C1 segment of cervical spinal cord (tissue), 14 donors: Measurements from ENCODE around the gene CACNA1A.

Source experiments
- DNase-seq, 14 donors: peaks; one replicate each; lab custom pipeline; 2025; lab: John Stamatoyannopoulos, UW

Gene CACNA1A

DNA sequence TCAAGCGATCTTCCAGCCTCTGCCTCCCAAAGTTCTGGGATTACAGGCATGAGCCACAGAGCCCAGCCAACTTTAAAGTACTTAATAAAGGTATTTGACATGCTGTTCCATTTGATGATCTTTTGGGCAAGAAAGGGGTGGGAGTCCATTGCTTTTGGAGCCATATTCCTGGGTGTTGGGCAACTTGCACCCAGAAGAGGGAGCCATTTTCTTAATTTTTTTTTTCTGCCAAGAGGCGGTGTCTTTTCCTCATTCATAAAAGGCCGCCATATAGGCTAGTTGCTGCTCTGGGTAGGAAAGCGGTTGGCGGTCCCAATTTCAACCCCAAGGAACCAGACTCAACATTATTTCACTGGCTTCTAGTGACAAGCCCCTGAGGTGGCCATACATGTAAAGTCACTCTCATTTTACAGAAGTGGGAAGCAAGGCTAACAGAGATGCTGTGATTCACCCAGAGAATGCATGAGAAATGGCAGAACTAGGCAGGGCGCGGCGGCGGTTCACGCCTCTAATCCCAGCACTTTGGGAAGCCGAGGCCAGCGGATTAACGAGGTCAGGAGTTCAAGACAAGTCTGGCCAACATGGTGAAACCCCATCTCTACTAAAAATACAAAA, 139.6 kb downstream of the CACNA1A start:
- DNase-seq: peak in 1 of 14 donors; percentile 1

DNA sequence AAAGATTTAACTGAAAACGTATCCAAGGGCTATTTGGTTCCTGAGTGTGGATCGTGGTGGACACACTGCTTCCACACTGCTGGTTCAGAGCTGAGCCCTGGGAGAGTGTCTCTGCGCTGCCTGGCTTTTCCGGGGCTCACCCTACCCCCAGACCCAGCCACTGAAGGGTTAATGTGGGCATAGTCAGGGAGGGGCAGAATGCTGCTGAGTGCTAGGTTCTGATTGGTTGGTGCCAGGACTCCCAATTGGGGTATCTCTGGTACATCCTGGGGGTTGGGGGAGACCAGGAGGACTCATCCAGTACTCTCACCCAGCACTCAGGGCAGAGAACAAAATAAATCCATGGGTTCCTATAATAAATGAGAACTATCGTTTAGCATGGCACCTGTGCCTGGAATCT, 142.3 kb downstream of the CACNA1A start:
- DNase-seq: no peak

GRCh38 chr19:13363245-13363644, 143.0 kb downstream of the CACNA1A start:
- DNase-seq: peak in 1 of 14 donors; percentile 68

DNA sequence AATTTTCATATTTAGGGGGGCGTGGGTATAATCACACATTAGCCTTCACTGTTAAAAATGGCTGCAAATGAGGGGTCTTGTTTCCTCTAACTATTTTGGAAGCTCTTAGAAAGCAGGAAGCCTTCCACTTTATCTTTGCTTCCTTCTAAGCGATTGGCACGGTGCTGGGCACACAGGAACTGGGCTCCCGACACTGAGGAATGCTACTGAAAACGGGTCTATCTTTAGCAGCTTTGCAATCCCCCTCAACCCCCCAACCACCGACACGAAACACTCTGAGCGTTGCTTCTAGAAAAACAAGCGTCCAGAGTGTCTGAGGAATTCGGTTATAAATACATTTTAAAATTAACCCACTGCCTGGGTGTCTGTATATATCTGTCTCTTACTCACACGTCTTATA, 143.6 kb downstream of the CACNA1A start:
- no peak for DNase-seq

DNA sequence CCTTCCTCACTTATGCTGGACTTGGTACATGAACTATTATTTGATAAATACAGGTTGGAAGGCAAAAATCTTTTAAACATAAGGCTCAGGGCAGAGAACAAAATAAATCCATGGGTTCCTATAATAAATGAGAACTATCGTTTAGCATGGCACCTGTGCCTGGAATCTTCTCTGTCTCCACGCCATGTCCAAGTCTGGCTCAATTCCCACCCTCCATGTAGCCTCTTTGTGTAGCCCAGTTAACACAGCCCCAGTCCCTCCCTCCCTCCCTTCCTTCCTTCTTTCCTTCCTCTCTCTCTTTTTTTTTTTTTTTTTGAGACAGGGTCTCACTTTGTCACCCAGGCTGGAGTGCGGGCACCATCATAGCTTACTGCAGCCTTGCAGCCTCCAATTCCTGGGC, 144.6 kb downstream of the CACNA1A start:
- peak in 1 of 14 donors; percentile 61 for DNase-seq

GRCh38 chr19:13356686-13357280, 149.5 kb downstream of the CACNA1A start:
- DNase-seq: peak in 1 of 14 donors; percentile 31

DNA sequence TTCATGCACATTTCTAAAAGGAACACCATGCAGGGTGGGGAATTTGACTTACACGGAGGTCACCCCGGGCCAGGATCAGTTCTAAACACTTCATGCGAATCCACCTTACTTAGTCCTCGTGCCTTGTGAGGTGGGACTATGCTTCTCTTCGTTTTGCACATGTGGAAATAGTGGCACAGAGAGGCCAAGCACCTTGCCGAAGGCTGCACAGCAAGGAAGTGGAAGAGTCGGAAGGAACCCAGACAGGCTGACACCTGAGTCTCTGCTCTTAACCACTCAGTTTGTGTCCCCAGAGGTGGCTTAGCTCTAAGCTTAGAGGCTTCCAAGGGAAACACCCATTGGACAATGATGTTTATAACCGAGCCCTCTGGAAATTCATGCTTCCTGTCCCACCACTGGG, 150.1 kb downstream of the CACNA1A start:
- DNase-seq: no peak

- DNase-seq: no peak
Observed at GRCh38 chr19:13355356-13355755, 150.9 kb downstream of the CACNA1A start.

GRCh38 chr19:13353625-13354024, 152.7 kb downstream of the CACNA1A start:
- no peak for DNase-seq

- DNase-seq: no peak
Observed at GRCh38 chr19:13350759-13351158, 155.5 kb downstream of the CACNA1A start.

- DNase-seq: no peak
Observed at GRCh38 chr19:13350072-13350471, 156.2 kb downstream of the CACNA1A start.

DNA sequence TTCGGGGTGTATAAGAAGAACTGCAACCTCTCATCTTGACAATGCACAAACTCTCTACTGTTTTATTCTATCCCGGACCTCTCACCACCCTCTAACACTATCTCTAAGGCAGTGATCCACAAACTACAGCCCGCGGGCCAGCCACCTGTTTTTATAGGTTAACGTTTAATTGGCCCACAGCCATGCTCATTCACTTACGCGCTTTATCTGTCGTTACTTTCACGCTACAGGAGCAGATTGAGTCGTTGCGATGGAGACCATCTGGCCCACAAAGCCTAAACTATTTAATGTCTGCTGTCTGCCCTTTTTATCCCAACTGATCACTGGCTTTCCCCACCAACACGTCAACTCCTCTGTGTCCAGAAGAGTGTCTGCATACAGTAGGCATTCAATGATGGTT, 158.9 kb downstream of the CACNA1A start:
- no peak for DNase-seq

DNA sequence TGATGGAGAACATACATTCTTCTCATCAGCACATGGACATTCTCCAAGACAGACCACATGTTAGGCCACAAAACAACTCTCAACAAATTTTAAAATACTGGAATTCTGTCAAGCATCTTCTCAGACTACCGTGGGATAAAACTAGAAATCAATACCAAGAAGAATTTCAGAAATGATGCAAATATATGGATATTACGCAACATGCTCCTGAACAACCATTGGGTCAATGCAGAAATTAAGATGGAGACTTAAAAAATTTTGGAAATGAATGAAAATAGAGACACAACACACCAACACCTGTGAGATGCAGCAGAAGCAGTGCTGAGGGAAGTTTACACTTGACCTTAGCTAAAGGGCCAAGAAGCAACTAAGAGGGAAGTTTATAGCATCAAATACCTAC, 162.8 kb downstream of the CACNA1A start:
- no peak for DNase-seq

DNA sequence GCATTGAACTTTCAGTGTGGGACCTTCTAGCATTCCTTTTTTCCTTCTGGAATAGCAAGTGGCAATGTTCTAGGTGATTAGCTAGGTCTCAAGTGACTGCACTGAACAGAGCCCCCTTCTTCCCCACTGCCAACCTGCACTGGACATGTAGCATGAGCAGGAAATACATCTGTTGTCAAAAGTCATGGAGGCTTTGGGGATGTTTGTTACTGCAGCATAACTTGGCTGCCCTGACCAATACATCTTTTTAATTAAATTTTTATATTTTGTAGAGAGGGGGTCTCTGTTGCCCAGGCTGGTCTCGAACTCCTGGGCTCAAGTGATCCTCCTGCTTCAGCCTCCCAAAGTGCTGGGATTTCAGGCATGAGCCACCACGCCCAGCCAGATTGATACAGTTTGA, 163.6 kb downstream of the CACNA1A start:
- no peak for DNase-seq

GRCh38 chr19:13339869-13340268, 166.4 kb downstream of the CACNA1A start:
- peak in 8 of 14 donors; percentile 1 to 92 (median 14) for DNase-seq

GRCh38 chr19:13337181-13337580, 169.1 kb downstream of the CACNA1A start:
- DNase-seq: no peak

DNA sequence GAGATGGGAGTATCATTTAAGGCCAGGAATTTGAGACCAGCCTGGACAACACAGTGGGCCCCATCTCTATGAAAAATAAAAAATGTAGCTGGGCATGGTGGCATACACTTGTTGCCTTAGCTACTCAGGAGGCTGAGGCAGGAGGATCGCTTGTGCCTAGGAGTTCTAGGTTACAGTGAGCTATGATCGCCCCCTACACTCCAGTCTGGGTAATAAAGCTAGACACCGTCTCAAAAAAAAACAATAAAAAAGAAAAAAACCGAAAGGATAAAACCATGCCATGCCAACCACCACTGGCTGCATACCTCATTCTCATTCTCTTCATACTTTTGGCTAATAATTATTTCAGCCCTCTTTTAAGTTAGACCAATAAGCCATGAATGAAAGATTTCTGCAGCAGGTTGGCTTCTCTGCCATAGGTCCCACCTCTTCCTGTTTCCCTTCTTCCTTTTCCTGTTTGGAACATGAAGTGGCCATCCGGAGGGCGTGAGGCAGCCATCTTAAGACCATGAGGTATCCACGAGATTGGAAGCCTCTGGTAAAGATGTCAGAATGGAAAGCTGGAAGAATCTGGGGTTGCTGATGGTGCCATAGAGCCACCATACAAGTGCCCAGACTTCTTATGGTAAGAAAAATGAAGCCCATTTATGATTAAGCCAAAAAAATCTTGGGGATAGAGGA, 171.3 kb downstream of the CACNA1A start:
- no peak for DNase-seq

GRCh38 chr19:13330285-13330684, 176.0 kb downstream of the CACNA1A start:
- DNase-seq: no peak

- DNase-seq: no peak
Observed at GRCh38 chr19:13329766-13330165, 176.5 kb downstream of the CACNA1A start.

DNA sequence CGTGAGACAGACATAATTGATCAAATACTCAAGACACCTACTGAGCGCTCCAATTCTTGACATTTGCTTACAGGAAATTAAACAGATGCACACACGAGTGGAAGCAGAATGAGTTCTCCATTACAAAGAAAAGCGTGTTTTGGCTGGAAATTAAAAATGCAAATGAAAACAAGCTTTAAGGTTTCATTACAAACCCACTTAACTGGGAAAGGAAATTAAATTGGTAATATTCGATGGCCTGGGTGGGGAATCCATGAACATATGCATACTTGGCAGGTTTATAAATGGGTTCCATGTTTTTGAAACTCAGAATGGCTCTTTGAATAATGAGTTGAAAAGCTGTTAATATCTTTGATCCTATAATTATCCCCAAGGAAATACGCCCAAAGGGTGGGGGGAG, 178.0 kb downstream of the CACNA1A start:
- DNase-seq: no peak

DNA sequence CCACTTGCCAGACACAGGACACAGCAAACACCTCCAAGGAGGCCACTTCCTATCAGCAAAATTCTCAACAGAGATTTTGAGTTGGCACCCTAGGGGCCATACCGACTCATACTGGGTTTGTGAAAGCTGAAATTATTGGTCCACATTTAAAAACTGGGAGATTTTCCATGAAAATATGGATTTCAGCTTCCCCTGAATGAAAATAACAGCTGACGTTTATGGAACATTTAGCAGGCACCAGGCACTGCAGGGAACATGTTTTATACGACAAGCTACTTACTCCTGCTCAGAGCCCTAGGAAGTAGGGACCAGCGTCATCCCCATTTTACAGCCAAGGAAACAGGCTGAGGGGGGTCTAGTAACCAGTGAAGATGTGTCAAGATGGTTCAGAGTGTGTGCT, 186.8 kb downstream of the CACNA1A start:
- no peak for DNase-seq

- DNase-seq: peak in 3 of 14 donors; percentile 2 to 15 (median 5)
Observed at GRCh38 chr19:13318190-13318589, 188.1 kb downstream of the CACNA1A start.

DNA sequence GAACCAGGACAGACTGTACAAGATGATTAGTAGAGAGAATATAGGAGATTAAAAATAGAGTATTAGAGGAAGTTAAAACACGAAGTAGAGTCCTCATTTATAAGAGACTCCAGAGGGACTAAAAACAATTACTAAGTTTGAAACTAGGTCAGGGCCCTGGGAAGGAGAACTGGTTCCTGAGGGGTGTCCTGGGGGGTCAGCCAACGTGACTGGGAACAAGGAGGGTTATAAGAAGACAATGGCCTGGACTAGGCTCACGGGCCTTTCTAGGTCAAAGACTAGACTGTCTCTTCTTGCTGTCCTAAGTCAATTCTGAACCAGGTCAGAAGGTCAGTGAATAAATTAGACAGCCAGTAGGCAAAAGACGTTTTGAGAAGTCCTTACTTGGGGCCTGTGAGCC, 190.8 kb downstream of the CACNA1A start:
- DNase-seq: peak in 4 of 14 donors; percentile 5 to 46 (median 23)
